AG09309 (cell line): ENCODE data around the gene MYL12A.

ENCODE experiments used
- DNase-seq: peaks from one replicate; pipeline ENCODE4 v3.0.0-alpha.2; 2010; ENCODE audit warnings: low read depth
- H3K4me3 ChIP-seq: 2 replicates; pipeline ENCODE4 v1.5.1; 2011; ENCODE audit warnings: mild to moderate bottlenecking, low read depth, low read length, moderate library complexity; ENCODE audit not compliant: control insufficient read depth
- CTCF ChIP-seq: IDR thresholded peaks from 2 replicates; pipeline ENCODE4 v1.5.1; 2011; ENCODE audit warnings: mild to moderate bottlenecking, low read depth, low read length, inconsistent platforms; ENCODE audit not compliant: insufficient read depth, control insufficient read depth; ENCODE audit errors: missing control alignments

Gene MYL12A

GRCh38 chr18:3235846-3236245, 11.8 kb upstream of the MYL12A start:
- DNase-seq = no peak
- no peak for TF ChIP-seq CTCF
- H3K4me3 ChIP-seq = no peak overlapping the region

GRCh38 chr18:3236470-3236869, 11.1 kb upstream of the MYL12A start:
- no peak overlapping the region for H3K4me3 ChIP-seq
- DNase-seq = no peak
- no peak for TF ChIP-seq CTCF

GRCh38 chr18:3238742-3239141, 8.9 kb upstream of the MYL12A start:
- H3K4me3 ChIP-seq = no peak overlapping the region
- DNase-seq = no peak

GRCh38 chr18:3245185-3245564, 2.4 kb upstream of the MYL12A start:
- TF ChIP-seq CTCF = no peak
- no peak for DNase-seq
- no peak overlapping the region for H3K4me3 ChIP-seq

More at GRCh38 chr18:3238742-3239141, 8.9 kb upstream of the MYL12A start:
- peak; percentile 33 for TF ChIP-seq CTCF

GRCh38 chr18:3245853-3246634, 1.6 kb upstream of the MYL12A start:
- H3K4me3 ChIP-seq = peak overlapping the region; percentile 40
- no peak for DNase-seq

GRCh38 chr18:3246635-3247239, 864 bp upstream of the MYL12A start:
- peak overlapping the region; percentile 34 for H3K4me3 ChIP-seq
- TF ChIP-seq CTCF = no peak
- DNase-seq = no peak

More at GRCh38 chr18:3245853-3246634, 1.6 kb upstream of the MYL12A start:
- peak; percentile 96 for TF ChIP-seq CTCF
